G401 (cell line): ENCODE data around the gene TSC2. TPM values are rescaled to one million over a fixed set of nuclear protein-coding genes. Genes with fewer than 3 reads are reported as not detected.
"Not testable (repeated sequence)": the region's sequence is repeated elsewhere in the genome, so short reads cannot be mapped to it uniquely, and the experiment has no call there.

Experiments
- DNase-seq: peaks from one replicate; pipeline ENCODE4 v3.0.0-alpha.2; 2015; ENCODE audit warnings: low spot score
- in situ Hi-C: cut with HindIII; loops from 2 replicates; pipeline ENCODE4 v1.10.0; 2016; ENCODE audit warnings: low sequenced_read_pairs, mixed read lengths
- total RNA-seq: library from RNA; depleted of rRNA; stranded (reverse); fragments of >200 nt; shearing (Covaris generic); gene quantifications from 2 replicates; pipeline ENCODE4 v1.2.3, GENCODE V29; 2014; rRNA removed

TSC2 gene
- total RNA-seq, 1 experiment from 2014 or later: 36.4 TPM

DNA sequence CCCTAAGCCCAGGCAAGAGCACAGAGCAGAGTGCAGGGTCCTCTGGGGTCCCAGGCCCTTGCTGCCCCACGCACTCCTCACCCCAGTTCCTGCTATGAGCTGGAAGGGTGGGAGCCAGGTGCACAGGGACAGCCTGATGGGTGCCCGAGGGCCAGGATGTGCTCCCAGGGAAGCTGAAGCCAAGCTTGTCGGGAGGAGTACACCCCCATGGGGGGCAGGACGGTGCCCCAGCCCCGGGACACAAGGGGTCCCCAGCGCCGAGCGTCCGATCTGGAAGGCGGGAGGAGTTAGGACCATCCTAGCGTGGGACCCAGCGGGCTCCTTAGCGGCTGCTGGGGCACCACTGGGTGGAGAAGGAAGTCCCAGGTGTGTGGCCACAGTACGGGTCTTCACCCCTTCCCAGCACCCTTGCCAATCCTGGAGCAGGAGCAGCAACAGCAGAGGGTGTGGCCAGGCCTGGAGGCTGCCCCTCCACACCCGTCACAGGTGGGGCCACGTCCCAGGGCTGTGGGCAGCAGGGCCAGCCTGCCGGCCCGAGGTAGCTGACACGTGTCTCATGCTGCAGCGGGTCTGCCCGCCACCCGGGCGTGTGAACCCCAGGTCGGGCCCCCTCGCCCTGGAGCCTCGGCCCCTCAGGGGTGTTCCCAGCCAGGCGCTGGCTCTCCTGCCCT is 76.1 kb downstream of the TSC2 start:
- DNase-seq, in situ Hi-C loops: not testable (repeated sequence)

DNA sequence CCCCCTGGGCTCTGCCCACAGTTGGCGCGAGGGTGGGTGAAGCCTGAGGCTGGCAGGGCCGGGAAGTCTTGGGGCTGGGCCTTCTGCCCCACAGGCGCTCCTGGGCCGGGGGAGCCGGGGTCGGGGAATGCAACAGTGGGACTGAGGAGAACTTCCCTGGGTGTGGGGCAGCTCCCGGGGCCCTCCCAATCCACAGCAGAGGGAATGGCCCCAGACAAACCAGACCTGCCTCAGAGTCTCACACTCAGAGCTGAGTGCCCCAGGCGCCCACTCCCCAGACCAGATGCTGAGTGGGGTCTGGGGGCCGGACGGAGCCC is 76.5 kb downstream of the TSC2 start:
- in situ Hi-C loops: not testable (repeated sequence)

GRCh38 chr16:2124694-2125444 is 77.1 kb downstream of the TSC2 start:
- peak; percentile 90 for DNase-seq
- in situ Hi-C loops: not testable (repeated sequence)

More for the DNA sequence above, 76.5 kb downstream of the TSC2 start:
- DNase-seq: not testable (repeated sequence)

- in situ Hi-C loops, DNase-seq: not testable (repeated sequence)
Measured at GRCh38 chr16:2125609-2126008, 77.8 kb downstream of the TSC2 start.

GRCh38 chr16:2126161-2126743 is 78.5 kb downstream of the TSC2 start:
- in situ Hi-C loops, DNase-seq: not testable (repeated sequence)

- in situ Hi-C loops, DNase-seq: not testable (repeated sequence)
Measured at GRCh38 chr16:2126928-2127556, 79.3 kb downstream of the TSC2 start.

DNA sequence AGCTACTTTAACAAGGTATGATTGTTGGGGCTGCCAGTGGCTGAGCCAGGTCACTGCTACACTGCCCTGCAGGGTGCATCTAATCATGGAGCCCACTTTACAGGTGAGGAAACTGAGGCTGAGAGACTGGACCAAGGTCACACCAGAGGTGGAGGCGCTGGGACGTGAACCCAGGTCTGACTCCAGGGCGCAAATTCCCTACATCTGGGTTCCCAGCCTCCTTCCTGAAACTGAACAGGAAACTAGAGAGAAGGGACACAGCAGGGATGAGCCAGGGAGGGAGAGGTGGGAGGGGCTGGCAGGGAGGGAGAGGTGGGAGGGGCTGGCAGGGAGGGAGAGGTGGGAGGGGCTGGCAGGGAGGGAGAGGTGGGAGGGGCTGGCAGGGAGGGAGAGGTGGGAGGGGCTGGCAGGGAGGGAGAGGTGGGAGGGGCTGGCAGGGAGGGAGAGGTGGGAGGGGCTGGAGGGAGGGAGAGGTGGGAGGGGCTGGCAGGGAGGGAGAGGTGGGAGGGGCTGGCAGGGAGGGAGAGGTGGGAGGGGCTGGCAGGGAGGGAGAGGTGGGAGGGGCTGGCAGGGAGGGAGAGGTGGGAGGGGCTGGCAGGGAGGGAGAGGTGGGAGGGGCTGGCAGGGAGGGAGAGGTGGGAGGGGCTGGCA is 80.0 kb downstream of the TSC2 start:
- in situ Hi-C loops: not testable (repeated sequence)
- DNase-seq: peak; percentile 57

GRCh38 chr16:2129251-2129650 is 81.5 kb downstream of the TSC2 start:
- DNase-seq, in situ Hi-C loops: not testable (repeated sequence)

DNA sequence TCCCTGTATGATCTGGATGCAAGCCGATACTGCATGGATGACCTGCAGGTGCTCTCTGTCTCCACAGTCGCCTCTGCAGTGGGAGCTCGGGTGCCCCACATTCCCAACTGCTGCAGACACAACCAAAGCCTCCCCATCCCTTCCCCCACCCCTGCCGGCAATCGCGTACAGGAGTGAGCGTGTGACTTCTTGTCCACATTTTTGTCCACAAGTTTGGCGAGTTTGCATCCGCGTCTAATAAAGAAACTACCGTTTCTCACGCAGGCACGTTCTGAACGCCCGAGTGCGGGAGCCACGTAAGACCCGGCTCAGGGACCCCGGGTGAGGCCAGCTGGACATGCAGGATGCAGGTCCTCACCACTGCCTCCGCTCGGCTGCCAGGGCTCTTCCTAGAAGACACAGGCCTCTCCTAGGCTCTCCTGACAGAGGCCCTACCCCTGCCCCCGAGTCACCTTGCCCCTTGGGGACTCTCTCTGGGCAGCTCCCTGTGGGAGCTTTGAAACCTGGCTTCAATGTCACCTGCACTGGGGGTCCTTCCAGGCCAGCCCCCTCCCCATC is 82.2 kb downstream of the TSC2 start:
- in situ Hi-C loops: not testable (repeated sequence)
- DNase-seq: peak; percentile 37

DNA sequence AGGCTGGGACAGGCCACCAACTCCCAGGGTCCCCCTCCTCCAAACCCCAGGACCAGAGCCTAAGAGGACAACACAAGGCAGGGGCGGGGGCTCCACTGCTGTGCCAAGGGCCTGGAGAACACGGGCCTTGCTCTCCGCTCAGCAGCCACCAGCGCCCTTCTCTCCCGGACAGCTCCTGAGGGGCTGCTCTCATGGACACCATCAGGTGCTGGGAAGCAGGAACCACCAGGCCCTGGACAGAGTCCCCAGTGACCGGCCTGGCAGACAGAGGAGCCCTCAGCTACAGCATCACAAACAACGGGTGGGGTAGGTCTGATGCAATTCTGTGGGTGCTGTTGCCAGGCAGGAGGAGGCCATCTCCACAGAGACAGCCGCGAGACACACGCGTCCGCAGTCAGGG is 86.0 kb downstream of the TSC2 start:
- in situ Hi-C loops, DNase-seq: not testable (repeated sequence)

DNA sequence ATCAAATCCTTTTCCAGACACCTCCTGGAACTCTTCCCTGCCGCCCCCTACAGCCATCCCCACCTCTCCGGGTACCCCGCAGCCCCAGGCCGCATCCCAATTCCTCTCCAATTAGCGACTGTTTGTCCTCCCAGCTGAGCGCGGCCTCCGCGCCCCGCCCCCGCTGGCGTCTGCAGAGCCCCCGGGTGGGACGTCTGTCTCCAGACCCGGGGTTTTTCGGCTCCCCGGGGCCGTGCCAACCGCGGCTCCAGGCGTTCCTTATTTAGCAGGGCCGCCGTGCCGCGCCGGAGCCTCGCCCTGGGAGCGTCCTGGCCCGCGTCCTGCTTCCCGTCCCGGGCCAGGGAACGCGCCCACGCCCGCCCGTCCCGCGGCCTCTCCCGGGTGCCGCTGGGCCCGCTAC is 87.3 kb downstream of the TSC2 start:
- in situ Hi-C loops, DNase-seq: not testable (repeated sequence)

- in situ Hi-C loops: not testable (repeated sequence)
- peak; percentile 93 for DNase-seq
Measured at GRCh38 chr16:2135770-2136490, 88.1 kb downstream of the TSC2 start, which contains the start of gene PKD1. PKD1 (minus strand) TSS chr16:2135898; CDS start chr16:2135689, 209 bp downstream.

Other genes starting within 250 kb of the TSC2 start
- gene HAGH, start 221.2 kb upstream of the TSC2 start, total RNA-seq: 81.3 and 108 TPM in 2 replicates
- gene FAHD1, start 220.8 kb upstream of the TSC2 start, total RNA-seq: 63.5 and 85.2 TPM in 2 replicates
- gene MEIOB, start 175.8 kb upstream of the TSC2 start, total RNA-seq: 81.1 and 105 TPM in 2 replicates
- 1.2 and 9.8 TPM in 2 replicates for gene HS3ST6, start 129.6 kb upstream of the TSC2 start, total RNA-seq
- gene MSRB1, start 104.8 kb upstream of the TSC2 start, total RNA-seq: 72.3 and 79.3 TPM in 2 replicates
- not detected in 2 replicates for gene RPL3L, start 93.3 kb upstream of the TSC2 start, total RNA-seq
- gene NDUFB10, start 88.4 kb upstream of the TSC2 start, total RNA-seq: 339 and 361 TPM in 2 replicates
- 10,196 and 11,503 TPM in 2 replicates for gene RPS2, start 83.2 kb upstream of the TSC2 start, total RNA-seq
- not detected in 2 replicates for gene RNF151, start 81.1 kb upstream of the TSC2 start, total RNA-seq
- 78.6 and 84.2 TPM in 2 replicates for gene TBL3, start 75.9 kb upstream of the TSC2 start, total RNA-seq
- gene NOXO1, start 66.5 kb upstream of the TSC2 start, total RNA-seq: not detected in 2 replicates
- 41.8 and 51.5 TPM in 2 replicates for gene GFER, start 63.8 kb upstream of the TSC2 start, total RNA-seq
- gene SYNGR3, start 58.0 kb upstream of the TSC2 start, total RNA-seq: 30.5 and 36.7 TPM in 2 replicates
- gene ZNF598, start 38.2 kb upstream of the TSC2 start, total RNA-seq: 58.0 and 72.1 TPM in 2 replicates
- not detected in 2 replicates for gene NPW, start 28.2 kb upstream of the TSC2 start, total RNA-seq
- 20.5 and 28.9 TPM in 2 replicates for gene NHERF2, start 21.1 kb upstream of the TSC2 start, total RNA-seq
- 25.2 and 36.6 TPM in 2 replicates for gene NTHL1, start 151 bp upstream of the TSC2 start, total RNA-seq
- 42.0 and 113 TPM in 2 replicates for gene PKD1, start 87.9 kb downstream of the TSC2 start, total RNA-seq
- gene RAB26, start 100.6 kb downstream of the TSC2 start, total RNA-seq: 46.8 and 55.2 TPM in 2 replicates
- 76.1 and 99.9 TPM in 2 replicates for gene TRAF7, start 107.8 kb downstream of the TSC2 start, total RNA-seq
- 0.80 and 4.2 TPM in 2 replicates for gene CASKIN1, start 148.6 kb downstream of the TSC2 start, total RNA-seq
- gene MLST8, start 157.5 kb downstream of the TSC2 start, total RNA-seq: 34.8 and 86.2 TPM in 2 replicates
- gene BRICD5, start 162.9 kb downstream of the TSC2 start, total RNA-seq: 1.9 and 2.1 TPM in 2 replicates
- 47.8 and 70.9 TPM in 2 replicates for gene PGP, start 166.9 kb downstream of the TSC2 start, total RNA-seq
- gene E4F1, start 175.6 kb downstream of the TSC2 start, total RNA-seq: 40.4 and 59.4 TPM in 2 replicates
- 0.20 and 0.62 TPM in 2 replicates for gene DNASE1L2, start 188.5 kb downstream of the TSC2 start, total RNA-seq
- gene ECI1, start 203.6 kb downstream of the TSC2 start, total RNA-seq: 52.9 and 71.9 TPM in 2 replicates
- 145 and 179 TPM in 2 replicates for gene RNPS1, start 220.1 kb downstream of the TSC2 start, total RNA-seq